G401 (cell line): Measurements from ENCODE around the gene UBE2G2. TPM values are rescaled to one million over a fixed set of nuclear protein-coding genes. Genes with fewer than 3 reads are reported as not detected.

Experiments
- DNase-seq: peaks from one replicate; pipeline ENCODE4 v3.0.0-alpha.2; 2015; ENCODE audit warnings: low spot score
- in situ Hi-C: cut with HindIII; loops from 2 replicates; pipeline ENCODE4 v1.10.0; 2016; ENCODE audit warnings: low sequenced_read_pairs, mixed read lengths
- total RNA-seq: library from RNA; depleted of rRNA; stranded (reverse); fragments of >200 nt; shearing (Covaris generic); gene quantifications from 2 replicates; pipeline ENCODE4 v1.2.3, GENCODE V29; 2014; rRNA removed

UBE2G2 gene
- total RNA-seq, 1 experiment from 2014 or later = 55.2 TPM

DNA sequence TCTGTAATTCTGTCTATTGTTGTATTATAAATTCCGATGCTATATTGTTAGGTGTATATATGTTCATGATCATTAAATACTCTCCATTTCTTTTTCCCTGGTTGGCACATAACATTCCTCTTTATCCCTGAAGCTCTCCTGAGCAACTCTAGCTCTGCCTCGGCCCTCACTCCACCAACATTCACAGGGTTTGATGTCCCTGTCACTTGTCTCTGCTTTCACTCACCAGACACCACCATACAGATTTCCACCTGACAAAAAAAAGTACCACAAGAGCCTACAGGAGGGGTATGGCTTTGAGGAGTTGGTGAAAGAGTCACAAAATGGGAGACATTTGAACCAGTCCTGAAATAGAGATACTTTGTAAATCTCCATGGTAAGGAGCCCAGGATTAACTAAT is 81.5 kb downstream of the UBE2G2 start:
- in situ Hi-C loops = no loop called here
- no peak for DNase-seq

Other genes starting within 250 kb of the UBE2G2 start
- not detected in 2 replicates for gene KRTAP10-3, start 243.0 kb downstream of the UBE2G2 start, total RNA-seq
- not detected in 2 replicates for gene KRTAP10-4, start 228.1 kb downstream of the UBE2G2 start, total RNA-seq
- gene KRTAP10-5, start 221.2 kb downstream of the UBE2G2 start, total RNA-seq = not detected in 2 replicates
- gene KRTAP10-6, start 209.3 kb downstream of the UBE2G2 start, total RNA-seq = not detected in 2 replicates
- gene KRTAP10-7, start 201.2 kb downstream of the UBE2G2 start, total RNA-seq = not detected in 2 replicates
- not detected in 2 replicates for gene KRTAP10-8, start 189.7 kb downstream of the UBE2G2 start, total RNA-seq
- not detected in 2 replicates for gene KRTAP10-9, start 174.7 kb downstream of the UBE2G2 start, total RNA-seq
- not detected in 2 replicates for gene KRTAP10-10, start 164.5 kb downstream of the UBE2G2 start, total RNA-seq
- not detected in 2 replicates for gene KRTAP10-11, start 155.4 kb downstream of the UBE2G2 start, total RNA-seq
- gene KRTAP12-4, start 147.2 kb downstream of the UBE2G2 start, total RNA-seq = not detected in 2 replicates
- not detected in 2 replicates for gene KRTAP12-3, start 143.9 kb downstream of the UBE2G2 start, total RNA-seq
- gene KRTAP12-2, start 134.9 kb downstream of the UBE2G2 start, total RNA-seq = not detected in 2 replicates
- gene KRTAP12-1, start 119.7 kb downstream of the UBE2G2 start, total RNA-seq = not detected in 2 replicates
- gene KRTAP10-12, start 104.6 kb downstream of the UBE2G2 start, total RNA-seq = not detected in 2 replicates
- not detected in 2 replicates for gene TSPEAR, start 90.2 kb downstream of the UBE2G2 start, total RNA-seq
- gene SUMO3, start 16.2 kb upstream of the UBE2G2 start, total RNA-seq = 54.2 and 59.0 TPM in 2 replicates
- 172 and 243 TPM in 2 replicates for gene PTTG1IP, start 71.9 kb upstream of the UBE2G2 start, total RNA-seq
- not detected in 2 replicates for gene ITGB2, start 119.1 kb upstream of the UBE2G2 start, total RNA-seq
- 48.2 and 77.4 TPM in 2 replicates for gene SLX9, start 138.2 kb upstream of the UBE2G2 start, total RNA-seq